ENCODE data around the gene MFSD12. TPM values are rescaled to one million over a fixed set of nuclear protein-coding genes. Genes with fewer than 3 reads are reported as not detected.

Gene MFSD12
- polyA plus RNA-seq (ENCODE audit: insufficient read length in 4 of 4) = 10 to 100 TPM; 44.5 to 76.8 (median 61.8) TPM

DNA sequence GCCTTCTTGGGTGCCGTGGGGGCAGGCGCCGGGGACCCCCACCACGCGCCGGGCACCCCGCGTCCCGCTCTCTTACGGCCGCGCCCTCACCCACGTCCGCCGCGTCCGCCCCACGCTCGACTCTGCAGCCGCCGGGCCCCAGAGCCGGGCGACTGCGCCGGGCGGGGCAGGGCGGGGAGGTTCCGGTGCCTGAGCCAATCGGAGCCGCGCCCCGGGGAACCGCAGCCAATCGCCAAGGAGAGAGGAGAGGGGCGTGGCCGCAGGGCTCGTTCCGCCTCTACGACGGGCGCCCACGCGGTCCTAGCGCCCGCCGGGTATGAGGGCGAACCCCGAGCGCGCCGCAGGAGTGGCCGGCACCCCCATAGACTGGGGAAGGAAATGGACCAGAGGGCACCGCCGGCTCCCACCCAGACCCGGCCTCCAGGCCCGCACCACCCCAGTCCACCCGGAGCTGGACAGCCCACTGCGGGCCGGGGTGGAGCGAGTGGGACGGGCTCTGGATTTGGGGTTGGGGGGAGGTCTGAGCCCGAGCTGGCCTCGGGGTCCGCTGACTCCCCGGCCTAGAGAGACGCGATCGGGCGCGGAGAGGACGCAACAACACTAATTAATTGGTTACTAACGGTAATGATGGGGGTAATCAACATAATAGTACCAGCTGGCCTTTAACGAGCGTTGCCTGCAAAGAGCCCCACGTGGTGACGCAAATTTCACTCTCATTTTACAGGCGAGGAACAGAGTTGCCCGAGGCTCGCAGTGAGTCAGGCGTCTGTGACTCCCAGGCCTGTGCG is at the start of gene MFSD12:
MFSD12 (minus strand) TSS at position 126 of the 788 bp plus-strand sequence. CDS start 183 bp downstream, outside the sequence.
- peak; percentile 56 to 91 (median 81) for DNase-seq (ENCODE audit: low read depth in 4 of 4, low spot score in 2 of 4)

DNA sequence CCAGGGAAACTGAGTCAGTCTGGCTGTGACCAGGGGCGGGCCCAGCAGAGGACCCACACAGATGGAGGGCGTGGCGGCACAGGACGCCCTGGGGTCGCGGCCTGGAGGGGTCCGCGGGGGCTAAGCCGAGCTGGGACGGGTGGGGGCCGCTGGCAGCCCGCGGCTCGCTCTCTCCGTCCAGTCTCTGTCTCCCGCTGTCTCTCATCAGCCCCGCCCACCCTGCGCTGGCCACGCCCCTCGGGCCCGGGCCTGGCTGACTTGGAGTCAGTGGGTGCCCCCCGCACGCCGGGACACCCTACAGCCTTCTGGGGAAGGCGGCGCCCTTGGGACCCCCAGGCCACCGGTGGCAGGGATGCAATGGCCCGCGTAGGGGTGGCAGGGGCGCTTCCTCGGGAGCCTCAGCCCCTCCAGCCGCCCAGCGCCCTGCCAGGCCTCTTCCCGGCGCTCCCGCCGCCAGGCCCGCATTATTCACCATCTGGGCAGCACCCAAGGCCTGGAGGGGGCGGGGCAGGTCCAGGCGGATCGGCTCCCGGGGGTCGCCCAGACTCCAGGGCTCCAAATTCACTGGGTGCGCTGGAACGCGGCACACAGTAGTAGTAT is 49.4 kb upstream of the MFSD12 start, which contains the start of gene TBXA2R:
TBXA2R (minus strand) TSS at position 186 of the 600 bp plus-strand sequence. CDS start 6,241 bp downstream, outside the sequence.
- DNase-seq (ENCODE audit: low read depth in 4 of 4, low spot score in 2 of 4) = no peak

DNA sequence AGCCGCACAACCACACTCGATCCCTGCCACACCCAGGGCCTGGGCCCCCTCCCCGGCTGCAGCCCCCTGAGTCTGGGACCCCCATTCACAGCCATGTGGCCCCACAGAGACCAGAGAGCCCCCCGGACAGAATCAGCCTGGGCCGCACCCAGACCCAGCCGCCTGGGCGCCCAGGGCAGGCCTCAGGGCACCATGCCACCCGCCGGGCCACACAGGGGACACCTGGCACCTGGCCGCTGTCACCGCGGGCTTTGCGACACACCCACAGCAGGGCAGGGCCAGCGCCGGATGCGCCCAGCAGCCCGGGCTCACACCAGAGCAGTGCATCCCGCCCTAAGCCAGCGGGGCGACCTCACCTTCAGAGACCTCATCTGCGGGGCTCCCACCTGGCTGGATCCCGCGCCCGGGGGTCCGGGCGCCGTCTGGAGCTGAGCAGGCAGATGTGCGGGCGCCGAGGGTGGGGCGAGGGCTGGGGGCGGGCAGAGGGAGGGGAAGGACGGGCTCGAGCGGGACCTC is 48.8 kb upstream of the MFSD12 start:
- DNase-seq (ENCODE audit: low read depth in 4 of 4, low spot score in 2 of 4) = no peak

DNA sequence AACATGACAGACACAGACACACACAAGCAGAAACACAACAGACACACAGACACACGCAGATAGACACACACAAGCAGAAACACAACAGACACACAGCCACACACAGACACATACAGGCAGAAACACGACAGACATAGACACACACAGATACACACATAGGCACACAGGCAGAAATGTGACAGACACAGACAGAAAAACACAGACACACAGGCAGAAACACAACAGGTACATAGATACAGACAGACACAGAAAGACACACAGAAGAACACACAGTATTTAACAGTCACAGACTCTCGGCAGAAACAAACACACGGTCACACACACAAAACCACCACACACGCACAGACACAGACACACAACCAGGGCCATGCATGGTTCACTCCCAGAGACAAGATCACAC is 48.4 kb upstream of the MFSD12 start:
- no peak for DNase-seq (ENCODE audit: low read depth in 4 of 4, low spot score in 2 of 4)

DNA sequence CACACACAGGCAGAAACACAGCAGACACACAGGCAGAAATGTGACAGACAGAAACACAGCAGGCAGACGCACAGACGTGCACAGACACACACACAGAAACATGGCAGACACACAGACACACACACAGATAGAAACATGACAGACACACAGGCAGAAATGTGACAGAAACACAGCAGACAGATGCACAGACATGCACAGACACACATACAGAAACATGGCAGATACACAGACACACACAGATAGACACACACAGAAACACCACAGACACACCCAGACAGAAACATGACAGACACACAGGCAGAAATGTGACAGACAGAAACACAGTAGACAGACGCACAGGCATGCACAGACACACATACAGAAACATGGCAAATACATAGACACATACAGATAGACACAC is 48.0 kb upstream of the MFSD12 start:
- no peak for DNase-seq (ENCODE audit: low read depth in 4 of 4, low spot score in 2 of 4)

GRCh38 chr19:3604987-3605343 is 47.6 kb upstream of the MFSD12 start:
- DNase-seq (ENCODE audit: low read depth in 4 of 4, low spot score in 2 of 4) = no peak

DNA sequence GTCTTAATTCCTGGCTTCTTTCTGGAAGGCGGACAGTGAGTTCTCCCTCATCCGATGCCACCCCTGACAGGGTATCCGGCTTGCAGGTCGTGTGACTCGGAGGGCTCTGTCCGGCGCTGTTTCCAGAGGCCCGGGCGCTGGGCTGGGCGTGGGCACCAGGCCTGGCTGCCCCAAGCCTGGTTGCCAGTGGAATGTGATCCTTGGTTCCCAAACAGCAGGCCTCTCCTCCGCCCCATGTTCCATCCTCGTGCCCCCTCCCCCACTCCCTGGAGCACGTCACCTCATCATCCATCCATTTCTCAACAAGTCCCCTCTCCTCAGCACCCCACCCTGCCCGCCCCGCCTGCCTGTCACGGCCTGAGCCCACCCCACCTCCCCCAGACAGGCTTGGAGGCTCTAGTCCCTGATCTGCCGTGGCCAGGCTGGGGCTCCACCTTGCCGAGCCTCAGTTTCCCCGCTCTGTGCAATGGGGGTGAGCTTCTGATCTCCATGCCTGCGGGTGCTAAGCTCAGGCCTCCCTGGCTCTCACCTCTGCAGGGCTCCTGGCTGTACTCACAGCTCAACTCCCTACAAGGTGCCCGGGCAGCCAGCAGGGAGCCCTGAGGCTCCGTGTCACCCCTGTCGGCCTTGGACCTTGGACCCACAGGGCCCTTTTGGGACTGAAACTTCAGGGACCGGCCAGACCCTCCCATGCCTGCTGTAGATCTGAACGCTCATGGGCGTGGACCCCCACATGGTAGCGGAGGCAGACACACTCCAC is 47.0 kb upstream of the MFSD12 start:
- no peak for DNase-seq (ENCODE audit: low read depth in 4 of 4, low spot score in 2 of 4)

DNA sequence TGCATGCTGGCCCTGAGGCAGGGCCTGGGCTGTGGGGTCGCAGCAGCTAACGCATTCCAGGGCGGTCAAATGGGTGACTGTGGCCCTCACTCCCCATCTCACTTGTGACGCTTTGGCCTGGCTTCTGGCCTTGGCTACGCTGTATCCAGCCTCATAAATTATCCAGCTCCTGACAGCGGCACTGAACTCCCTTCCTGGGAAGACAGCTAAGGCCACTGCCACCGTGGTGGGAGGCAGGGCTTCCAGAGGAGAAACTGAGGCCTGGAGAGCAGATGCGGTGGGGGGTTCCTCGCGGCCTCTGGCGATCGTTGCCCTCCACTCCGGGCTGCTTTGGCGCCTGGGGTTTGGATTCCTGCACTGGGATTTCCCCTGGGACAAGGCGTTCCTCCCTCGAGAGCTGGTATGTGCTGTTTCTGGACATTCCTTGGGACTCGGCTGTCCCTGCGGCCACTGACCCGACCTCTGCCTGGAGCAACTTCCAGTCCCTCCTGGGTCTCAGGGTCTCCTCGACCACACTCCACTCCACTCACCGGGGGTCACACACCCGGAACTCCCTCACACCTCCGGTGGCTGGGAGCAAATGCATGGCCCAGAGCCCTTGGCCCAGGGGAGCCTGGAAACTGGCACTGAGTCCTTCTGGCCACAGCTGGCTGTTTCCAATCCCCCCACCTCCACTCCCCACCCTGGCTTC is 45.9 kb upstream of the MFSD12 start:
- no peak for DNase-seq (ENCODE audit: low read depth in 4 of 4, low spot score in 2 of 4)

DNA sequence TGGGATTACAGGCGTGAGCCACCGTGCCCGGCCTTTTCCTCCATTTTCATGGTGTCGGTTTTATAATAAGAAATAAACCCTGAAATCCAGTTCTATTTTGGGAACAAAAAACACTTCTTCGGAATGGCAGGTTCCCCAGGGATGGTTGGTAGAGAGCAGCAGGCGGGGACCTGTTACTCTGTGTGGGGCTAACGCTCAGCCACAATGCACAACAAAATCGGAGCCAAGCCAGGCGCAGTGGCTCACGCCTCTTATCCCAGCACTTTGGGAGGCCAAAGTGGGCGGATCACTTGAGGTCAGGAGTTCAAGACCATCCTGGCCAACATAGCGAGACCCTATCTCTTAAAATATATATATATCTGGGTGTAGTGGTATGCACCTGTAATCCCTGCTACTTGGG is 43.6 kb upstream of the MFSD12 start:
- DNase-seq (ENCODE audit: low read depth in 4 of 4, low spot score in 2 of 4) = no peak

- DNase-seq (ENCODE audit: low read depth in 4 of 4, low spot score in 2 of 4) = no peak
These were observed 42.4 kb upstream of the MFSD12 start for GRCh38 chr19:3599776-3600187.

DNA sequence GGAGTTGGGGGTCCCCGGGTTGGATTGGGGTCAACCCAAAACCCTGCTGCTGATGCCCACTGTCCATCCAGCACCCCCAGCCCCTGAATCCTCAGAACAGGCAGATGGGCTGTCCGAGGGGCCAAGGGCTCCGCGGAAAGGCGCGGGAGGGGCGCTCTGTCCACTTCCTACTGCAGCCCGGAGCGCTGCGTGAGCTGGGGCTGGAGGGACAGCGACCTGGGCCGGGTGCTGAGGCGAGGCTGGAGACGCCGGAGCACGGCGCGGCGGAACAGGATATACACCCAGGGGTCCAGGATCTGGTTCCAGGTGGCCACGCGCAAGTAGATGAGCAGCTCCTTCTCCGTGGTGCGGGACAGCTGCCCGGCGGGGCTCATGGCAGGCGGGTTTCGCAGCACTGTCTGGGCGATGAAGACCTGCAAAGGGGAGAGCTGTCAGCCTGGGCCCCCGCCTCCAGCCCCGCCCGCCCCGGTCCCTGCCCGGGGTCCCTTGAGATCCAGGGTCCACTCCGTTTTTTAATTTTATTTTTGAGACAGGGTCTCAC is 38.2 kb upstream of the MFSD12 start:
- DNase-seq (ENCODE audit: low read depth in 4 of 4, low spot score in 2 of 4) = no peak

- no peak for DNase-seq (ENCODE audit: low read depth in 4 of 4, low spot score in 2 of 4)
These were observed 35.8 kb upstream of the MFSD12 start for GRCh38 chr19:3593156-3593555.

- no peak for DNase-seq (ENCODE audit: low read depth in 4 of 4, low spot score in 2 of 4)
These were observed 34.7 kb upstream of the MFSD12 start for GRCh38 chr19:3591876-3592613.

- no peak for DNase-seq (ENCODE audit: low read depth in 4 of 4, low spot score in 2 of 4)
These were observed 33.7 kb upstream of the MFSD12 start for GRCh38 chr19:3590991-3591659.

DNA sequence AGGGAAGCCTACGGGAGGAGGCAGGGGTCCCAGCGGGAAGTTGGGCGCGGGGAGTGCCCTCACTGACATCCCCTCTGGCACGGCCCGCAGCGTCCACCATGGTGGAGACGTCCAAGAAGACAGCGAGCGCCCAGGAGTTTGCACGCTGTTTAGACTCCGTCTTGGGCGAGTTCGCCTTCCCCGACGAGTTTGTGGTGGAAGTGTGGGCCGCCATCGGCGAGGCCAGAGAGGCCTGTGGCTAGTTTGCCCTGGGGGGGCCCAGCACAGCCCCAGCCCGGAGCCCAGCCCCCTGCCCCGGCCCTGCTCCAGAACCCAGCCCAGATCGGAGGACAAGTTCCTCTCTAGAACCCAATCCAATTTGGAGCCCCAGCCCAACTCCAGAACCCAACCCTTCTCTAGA is 32.6 kb upstream of the MFSD12 start:
- no peak for DNase-seq (ENCODE audit: low read depth in 4 of 4, low spot score in 2 of 4)

- DNase-seq (ENCODE audit: low read depth in 4 of 4, low spot score in 2 of 4) = no peak
These were observed 32.1 kb upstream of the MFSD12 start for GRCh38 chr19:3589439-3589838.

DNA sequence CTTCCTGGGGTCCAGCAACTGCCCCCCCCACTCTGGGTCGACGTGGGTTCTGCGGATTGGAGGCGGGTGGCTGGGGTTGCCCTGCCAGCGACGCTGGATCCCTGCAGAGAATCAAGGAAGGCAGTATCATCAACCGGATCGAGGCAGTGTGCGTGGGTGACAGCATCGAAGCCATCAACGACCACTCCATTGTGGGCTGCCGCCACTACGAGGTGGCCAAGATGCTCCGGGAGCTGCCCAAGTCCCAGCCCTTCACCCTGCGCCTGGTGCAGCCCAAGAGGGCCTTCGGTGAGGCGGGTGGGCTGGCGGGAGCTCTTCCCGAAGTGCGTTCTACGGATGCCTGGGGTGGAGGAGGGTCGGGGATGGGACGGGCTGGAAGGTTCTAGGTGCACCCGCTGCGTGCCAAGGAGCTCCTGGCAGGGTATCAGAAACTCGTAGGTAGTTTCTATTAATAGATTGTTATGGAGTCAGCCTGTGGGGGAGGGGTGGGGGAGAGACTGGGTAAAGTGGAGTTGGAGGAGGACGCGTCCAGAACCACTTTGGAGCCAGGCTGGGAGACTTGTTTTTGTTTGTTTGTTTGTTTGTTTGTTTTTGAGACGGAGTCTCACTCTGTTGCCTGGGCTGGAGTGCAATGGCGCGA is 29.4 kb upstream of the MFSD12 start:
- DNase-seq (ENCODE audit: low read depth in 4 of 4, low spot score in 2 of 4) = no peak

DNA sequence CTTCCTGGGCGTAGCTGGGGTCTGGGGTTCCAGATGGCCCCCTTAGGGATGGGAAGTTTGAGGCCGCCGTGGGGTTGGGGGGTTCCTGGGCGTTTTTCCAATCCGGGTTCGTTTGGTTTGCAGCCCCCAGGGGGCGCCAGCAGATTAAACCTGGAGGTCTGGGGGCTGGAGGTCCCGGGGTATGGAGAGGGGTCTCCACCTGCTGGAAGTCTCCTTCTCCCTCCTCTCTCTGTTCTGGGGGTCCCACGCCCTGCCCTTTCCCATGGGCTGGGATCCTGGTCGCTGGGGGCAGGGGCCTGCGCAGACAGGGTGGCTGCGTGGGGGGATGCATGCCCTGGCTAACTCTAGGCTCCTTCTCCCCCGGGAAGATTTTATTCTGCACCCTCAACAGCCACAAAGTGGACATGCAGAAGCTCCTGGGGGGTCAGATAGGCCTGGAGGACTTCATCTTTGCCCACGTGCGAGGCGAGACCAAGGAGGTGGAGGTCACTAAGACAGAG is 28.8 kb upstream of the MFSD12 start:
- DNase-seq (ENCODE audit: low read depth in 4 of 4, low spot score in 2 of 4) = no peak

Data from left renal cortex interstitium (tissue), 4 donors.